Endodermal cell (in vitro differentiated cells): ENCODE measurements around the gene CHAC2. TPM values are rescaled to one million over a fixed set of nuclear protein-coding genes. Genes with fewer than 3 reads are reported as not detected.
"Not testable (repeated sequence)": the region's sequence is repeated elsewhere in the genome, so short reads cannot be mapped to it uniquely, and the experiment has no call there.

Source experiments
- DNase-seq: peaks from one replicate; pipeline ENCODE4 v3.0.0-alpha.2; 2017
- H3K27ac ChIP-seq: 2 replicates; pipeline ENCODE4 v1.5.1; 2013; ENCODE audit warnings: mild to moderate bottlenecking, low read depth, low read length, moderate library complexity
- H3K27me3 ChIP-seq: 2 replicates; pipeline ENCODE4 v1.6.1; 2013; ENCODE audit warnings: mild to moderate bottlenecking, low read length, moderate library complexity; ENCODE audit not compliant: insufficient read depth, control insufficient read depth, poor library complexity, severe bottlenecking
- H3K36me3 ChIP-seq: 2 replicates; pipeline ENCODE4 v1.7.0; 2013; ENCODE audit warnings: mild to moderate bottlenecking, low read length, moderate library complexity; ENCODE audit not compliant: control insufficient read depth, insufficient read depth
- H3K4me1 ChIP-seq: one replicate; pipeline ENCODE4 v1.7.0; 2013; ENCODE audit warnings: low read length; ENCODE audit not compliant: control insufficient read depth, insufficient read depth
- H3K4me3 ChIP-seq: 2 replicates; pipeline ENCODE4 v1.5.1; 2013; ENCODE audit warnings: mild to moderate bottlenecking, low read length, moderate library complexity
- H3K9ac ChIP-seq: 2 replicates; pipeline ENCODE4 v1.6.1; 2013; ENCODE audit warnings: mild to moderate bottlenecking, low read length, moderate library complexity; ENCODE audit not compliant: poor library complexity, severe bottlenecking; ENCODE audit errors: extremely low read depth
- H3K9me3 ChIP-seq: 2 replicates; pipeline ENCODE4 v1.6.1; 2013; ENCODE audit warnings: mild to moderate bottlenecking, low read length, moderate library complexity; ENCODE audit not compliant: control insufficient read depth
- H3K27ac Mint-ChIP-seq: 2 replicates; pipeline ENCODE4 v1.8.0; 2020; ENCODE audit warnings: mixed read lengths
- H3K27me3 Mint-ChIP-seq: 2 replicates; pipeline ENCODE4 v1.8.0; 2021; ENCODE audit warnings: mild to moderate bottlenecking, mixed read lengths; ENCODE audit not compliant: insufficient read depth
- H3K36me3 Mint-ChIP-seq: 2 replicates; pipeline ENCODE4 v1.8.0; 2020; ENCODE audit warnings: low read depth, mixed read lengths
- H3K4me1 Mint-ChIP-seq: 2 replicates; pipeline ENCODE4 v1.8.0; 2020; ENCODE audit warnings: mixed read lengths
- H3K4me3 Mint-ChIP-seq: 2 replicates; pipeline ENCODE4 v1.8.0; 2020; ENCODE audit warnings: mild to moderate bottlenecking, moderate library complexity, mixed read lengths
- H3K9me3 Mint-ChIP-seq: 2 replicates; pipeline ENCODE4 v1.8.0; 2020; ENCODE audit warnings: mild to moderate bottlenecking, mixed read lengths
- WGBS, 2 experiments: methylation state at CpG; one replicate each; pipeline versions ENCODE4 v1.1.5 to v1.1.7; 2013; ENCODE audit warnings: missing lambda C conversion rate in 2 of 2, mixed read lengths in 1 of 2; ENCODE audit not compliant: insufficient coverage in 1 of 2, insufficient read length in 1 of 2; 5-methylcytosine and 5-hydroxymethylcytosine counted together
- long read RNA-seq, 4 experiments: library from polyadenylated mRNA in 2 of 4; library from RNA in 1 of 4; library from capped mRNA in 1 of 4; stranded (forward) in 3 of 4; unstranded in 1 of 4; transcript quantifications; one replicate each; pipeline ENCODE4 v2.0.0, GENCODE V29; 2020 to 2021; ENCODE audit warnings: inconsistent platforms in 1 of 4
- polyA plus RNA-seq, 2 experiments: library from polyadenylated mRNA; stranded (reverse); fragments of 50-300 nt; gene quantifications; one replicate each; pipeline ENCODE4 v1.2.3, GENCODE V29; 2013
- total RNA-seq, 2 donors: library from RNA; stranded (reverse); fragmentation: NEBNext Ultra II Directional in 1 of 2; extraction: Animal tissue kit (Norgen Biotek cat#: 25700) in 1 of 2; gene quantifications; 2 replicates in 1 of 2; 3 replicates in 1 of 2; pipeline ENCODE4 v1.2.1, GENCODE V29; 2021
- TF ChIP-seq, protein P1 (sequence below): fragments of 200-600 bp; sonication (generic); conservative IDR thresholded peaks from 2 replicates; pipeline ENCODE4 v1.5.0; 2021; ENCODE audit warnings: antibody characterized with exemption, mild to moderate bottlenecking

CHAC2 gene
- 1 to 10 TPM; 3.6 to 4.8 TPM for total RNA-seq
- 8.2 TPM for polyA plus RNA-seq (2013, experiment 1 of 2)
- polyA plus RNA-seq (2013, experiment 2 of 2): 8.8 TPM
- long read RNA-seq, experiment 1, transcript CHAC2-201 (3 exons, 1,321 nt): major isoform, 5 of 7 reads
- long read RNA-seq, experiment 1, partial matches to known transcripts: 1 of 7 reads
- long read RNA-seq, experiment 1, other reads (novel, unspliced or antisense): 1 of 7 reads
- long read RNA-seq, experiment 2, partial matches to known transcripts: 0 of 3 reads
- long read RNA-seq, experiment 2, other reads (novel, unspliced or antisense): 1 of 3 reads
- long read RNA-seq, experiment 3, transcript CHAC2-201 (3 exons, 1,321 nt): major isoform, 16 of 17 reads
- long read RNA-seq, experiment 3, partial matches to known transcripts: 0 of 17 reads
- long read RNA-seq, experiment 3, other reads (novel, unspliced or antisense): 1 of 17 reads
- long read RNA-seq, experiment 4, transcript CHAC2-201 (3 exons, 1,321 nt): major isoform, 20 of 25 reads
- long read RNA-seq, experiment 4, partial matches to known transcripts: 1 of 25 reads
- long read RNA-seq, experiment 4, other reads (novel, unspliced or antisense): 4 of 25 reads

DNA sequence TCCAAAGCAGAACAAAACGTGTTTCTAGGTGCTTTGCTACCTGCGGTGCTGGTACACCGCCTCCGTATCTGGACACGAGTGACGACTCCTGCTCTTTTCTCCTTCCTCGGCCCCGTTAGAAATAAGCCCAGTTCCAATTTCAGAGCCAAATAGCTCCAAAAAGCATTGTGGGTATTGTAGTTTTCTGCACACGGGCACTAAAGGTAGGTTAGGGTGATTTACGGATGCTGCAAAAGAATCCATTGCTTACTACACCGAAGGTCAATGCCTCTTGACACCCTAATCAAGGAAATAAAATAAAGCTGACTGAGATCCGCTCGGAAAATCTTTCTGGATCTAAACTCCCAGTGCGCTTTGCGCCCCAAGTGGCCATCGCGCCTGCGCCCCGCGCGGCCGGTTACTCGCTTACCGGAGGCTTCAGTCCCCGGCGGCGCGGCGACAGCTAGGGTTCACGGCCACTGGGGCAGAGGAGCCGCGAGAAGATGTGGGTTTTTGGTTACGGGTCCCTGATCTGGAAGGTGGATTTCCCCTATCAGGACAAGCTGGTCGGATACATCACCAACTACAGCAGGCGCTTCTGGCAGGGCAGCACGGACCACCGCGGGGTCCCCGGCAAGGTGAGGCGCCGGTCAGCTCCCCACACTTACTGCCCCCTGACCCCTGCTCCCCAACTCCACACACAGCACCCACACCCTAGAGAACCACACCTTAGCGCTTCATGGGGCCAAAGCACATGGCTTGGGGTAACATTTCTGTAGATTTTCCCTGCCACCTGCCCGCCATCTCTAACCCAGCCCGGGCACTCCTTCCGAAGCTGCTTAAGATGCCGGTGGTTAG is at the start of gene CHAC2:
CHAC2 (plus strand) TSS at position 400 of the 837 bp plus-strand sequence; CDS start at position 483, 83 bp downstream.
- Mint-ChIP-seq H3K27me3 (no peaks in the 10 kb centered on the region), H3K4me1 (peaks cover 16% of the 10 kb centered on the region), H3K4me3 (peak within 1 kb of the TSS; percentile 95), H3K27ac (peak within 1 kb of the TSS; percentile 93), H3K9me3 (no peaks in the 10 kb centered on the region), H3K36me3 (peaks cover 12% of the 10 kb centered on the region)
- peaks cover 20% of the 10 kb centered on the region for H3K36me3 ChIP-seq
- 0% methylated on average over 19 to 46 of the region's 46 CpGs for WGBS, 2 experiments
- peak; percentile 92 for DNase-seq
- peak within 1 kb of the TSS; percentile 86 for H3K4me3 ChIP-seq
- no peaks in the 10 kb centered on the region for H3K4me1 ChIP-seq
- no peaks in the 10 kb centered on the region for H3K9me3 ChIP-seq
- H3K27me3 ChIP-seq: no peaks in the 10 kb centered on the region
- peak within 1 kb of the TSS; percentile 22 for H3K27ac ChIP-seq
- peak within 1 kb of the TSS; percentile 69 for H3K9ac ChIP-seq
- TF ChIP-seq, protein P1, sequence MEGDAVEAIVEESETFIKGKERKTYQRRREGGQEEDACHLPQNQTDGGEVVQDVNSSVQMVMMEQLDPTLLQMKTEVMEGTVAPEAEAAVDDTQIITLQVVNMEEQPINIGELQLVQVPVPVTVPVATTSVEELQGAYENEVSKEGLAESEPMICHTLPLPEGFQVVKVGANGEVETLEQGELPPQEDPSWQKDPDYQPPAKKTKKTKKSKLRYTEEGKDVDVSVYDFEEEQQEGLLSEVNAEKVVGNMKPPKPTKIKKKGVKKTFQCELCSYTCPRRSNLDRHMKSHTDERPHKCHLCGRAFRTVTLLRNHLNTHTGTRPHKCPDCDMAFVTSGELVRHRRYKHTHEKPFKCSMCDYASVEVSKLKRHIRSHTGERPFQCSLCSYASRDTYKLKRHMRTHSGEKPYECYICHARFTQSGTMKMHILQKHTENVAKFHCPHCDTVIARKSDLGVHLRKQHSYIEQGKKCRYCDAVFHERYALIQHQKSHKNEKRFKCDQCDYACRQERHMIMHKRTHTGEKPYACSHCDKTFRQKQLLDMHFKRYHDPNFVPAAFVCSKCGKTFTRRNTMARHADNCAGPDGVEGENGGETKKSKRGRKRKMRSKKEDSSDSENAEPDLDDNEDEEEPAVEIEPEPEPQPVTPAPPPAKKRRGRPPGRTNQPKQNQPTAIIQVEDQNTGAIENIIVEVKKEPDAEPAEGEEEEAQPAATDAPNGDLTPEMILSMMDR: peak; percentile 69

DNA sequence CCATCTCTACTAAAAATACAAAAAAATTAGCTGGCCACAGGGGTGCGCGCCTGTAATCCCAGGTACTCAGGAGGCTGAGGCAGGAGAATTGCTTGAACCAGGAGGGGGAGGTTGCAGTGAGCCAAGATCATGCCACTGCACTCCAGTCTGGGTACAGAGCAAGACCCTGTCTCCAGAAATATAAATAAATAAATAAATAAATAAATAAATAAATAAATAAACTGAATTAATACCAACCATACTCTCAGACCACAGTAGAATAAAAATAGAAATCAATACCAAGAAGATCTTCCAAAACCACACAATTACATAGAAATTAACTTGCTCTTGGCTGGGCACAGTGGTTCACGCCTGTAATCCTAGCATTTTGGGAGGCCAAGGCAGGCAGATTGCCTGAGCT is 46.7 kb upstream of the CHAC2 start:
- not testable (repeated sequence) for H3K4me1 ChIP-seq
- 95 to 100% methylated on average over 2 to 3 of the region's 3 CpGs for WGBS, 2 experiments
- H3K36me3 Mint-ChIP-seq: peaks cover 55% of the 10 kb centered on the region

DNA sequence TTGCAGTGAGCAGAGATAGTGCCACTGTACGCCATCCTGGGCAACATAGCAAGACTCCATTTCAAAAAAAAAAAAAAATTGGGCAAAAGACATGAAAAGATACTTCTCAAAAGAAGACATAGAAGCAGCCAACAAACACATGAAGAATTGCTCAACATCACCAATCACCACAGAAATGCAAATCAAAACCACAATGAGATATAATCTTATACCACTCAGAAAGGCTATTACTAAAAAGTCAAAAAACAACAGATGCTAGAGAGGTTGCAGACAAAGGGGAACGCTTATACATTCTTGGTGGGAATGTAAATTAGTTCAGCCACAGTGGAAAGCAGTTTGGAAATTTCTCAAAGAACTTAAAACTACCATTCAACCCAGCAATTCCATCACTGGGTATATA is 43.1 kb upstream of the CHAC2 start:
- WGBS, 2 experiments: 93 to 100% methylated on average over 1 to 2 of the region's 2 CpGs
- no peak for DNase-seq
- Mint-ChIP-seq H3K9me3 (peaks cover 20% of the 10 kb centered on the region), H3K4me1 (peaks cover 7% of the 10 kb centered on the region), H3K27ac (no peak overlapping the region), H3K27me3 (no peaks in the 10 kb centered on the region), H3K4me3 (no peak overlapping the region), H3K36me3 (peaks cover 52% of the 10 kb centered on the region)
- no peak overlapping the region for H3K9ac ChIP-seq
- peaks cover 16% of the 10 kb centered on the region for H3K36me3 ChIP-seq
- no peaks in the 10 kb centered on the region for H3K4me1 ChIP-seq
- H3K27me3 ChIP-seq: no peaks in the 10 kb centered on the region
- no peak overlapping the region for H3K4me3 ChIP-seq
- TF ChIP-seq, protein P1: no peak
- H3K9me3 ChIP-seq: peaks cover 13% of the 10 kb centered on the region
- no peak overlapping the region for H3K27ac ChIP-seq

More for the DNA sequence above, 46.7 kb upstream of the CHAC2 start:
- H3K9me3 ChIP-seq: peaks cover 17% of the 10 kb centered on the region
- not testable (repeated sequence) for H3K27ac ChIP-seq, H3K4me3 ChIP-seq, H3K4me3 Mint-ChIP-seq, DNase-seq, H3K4me1 Mint-ChIP-seq, H3K27me3 ChIP-seq, H3K9ac ChIP-seq, H3K27me3 Mint-ChIP-seq, H3K36me3 ChIP-seq, H3K27ac Mint-ChIP-seq
- H3K9me3 Mint-ChIP-seq: peaks cover 29% of the 10 kb centered on the region
